Ishikawa (cell line): ENCODE results near the gene DOK1.

ENCODE experiments used
- CEBPB ChIP-seq: IDR thresholded peaks from 2 replicates; pipeline ENCODE4 v1.6.1; 2012
- CREB1 ChIP-seq: IDR thresholded peaks from 2 replicates; pipeline ENCODE4 v1.6.1; 2012; ENCODE audit warnings: low read depth
- EGR1 ChIP-seq: IDR thresholded peaks from 2 replicates; pipeline ENCODE4 v1.6.1; 2012
- EP300 ChIP-seq: IDR thresholded peaks from 2 replicates; pipeline ENCODE4 v1.6.1; 2012; ENCODE audit warnings: borderline replicate concordance
- FOXM1 ChIP-seq: IDR thresholded peaks from 2 replicates; pipeline ENCODE4 v1.6.1; 2012; ENCODE audit warnings: low read depth, borderline replicate concordance
- MAX ChIP-seq: IDR thresholded peaks from 2 replicates; pipeline ENCODE4 v1.6.1; 2012
- NFIC ChIP-seq: IDR thresholded peaks from 2 replicates; pipeline ENCODE4 v1.6.1; 2012
- RAD21 ChIP-seq: IDR thresholded peaks from 2 replicates; pipeline ENCODE4 v1.6.1; 2012; ENCODE audit warnings: low read depth
- REST ChIP-seq: IDR thresholded peaks from 2 replicates; pipeline ENCODE4 v1.6.1; 2012; ENCODE audit warnings: low read depth, mild to moderate bottlenecking
- TAF1 ChIP-seq: IDR thresholded peaks from 2 replicates; pipeline ENCODE4 v1.6.1; 2012; ENCODE audit warnings: low read depth, mild to moderate bottlenecking
- TCF12 ChIP-seq: IDR thresholded peaks from 2 replicates; pipeline ENCODE4 v1.6.1; 2012; ENCODE audit warnings: low read depth
- TEAD4 ChIP-seq: IDR thresholded peaks from 2 replicates; pipeline ENCODE4 v1.6.1; 2012
- USF1 ChIP-seq: IDR thresholded peaks from 2 replicates; pipeline ENCODE4 v1.6.1; 2012
- YY1 ChIP-seq: IDR thresholded peaks from 2 replicates; pipeline ENCODE4 v1.6.1; 2012; ENCODE audit warnings: low read depth
- ZBTB7A ChIP-seq: IDR thresholded peaks from 2 replicates; pipeline ENCODE4 v1.6.1; 2012; ENCODE audit warnings: low read depth

DOK1 gene

GRCh38 chr2:74553892-74554819 lies at the start of gene DOK1, which contains the start of gene LOXL3:
TSS of gene DOK1 (plus strand) at chr2:74554720. CDS start at chr2:74554755, 35 bp downstream.
TSS of gene LOXL3 (minus strand) at chr2:74553942. CDS start at chr2:74552634, 1,308 bp downstream.
- TF ChIP-seq CEBPB, result no peak
- no peak for TF ChIP-seq FOXM1
- TF ChIP-seq EP300, result 0 out of 2 replicates have a peak, but pooled peaks have one; percentile 10
- peak; percentile 46; the same call in 1 of the 2 replicates for TF ChIP-seq MAX
- no peak; the same call in 1 of the 2 replicates for TF ChIP-seq RAD21
- peak; percentile 21; the same call in 1 of the 2 replicates for TF ChIP-seq TEAD4
- TF ChIP-seq USF1, result peak; percentile 61
- peak; percentile 99 for TF ChIP-seq CREB1
- TF ChIP-seq REST, result no peak
- TF ChIP-seq ZBTB7A, result peak; percentile 21; the same call in 1 of the 2 replicates
- TF ChIP-seq TAF1, result peak; percentile 34; the same call in 1 of the 2 replicates
- TF ChIP-seq EGR1, result no peak
- no peak for TF ChIP-seq NFIC
- peak; percentile 34; the same call in 1 of the 2 replicates for TF ChIP-seq TCF12
- peak; percentile 36; the same call in 1 of the 2 replicates for TF ChIP-seq YY1

GRCh38 chr2:74505448-74506246 lies 48.9 kb upstream of the DOK1 start:
- no peak for TF ChIP-seq TCF12
- no peak for TF ChIP-seq USF1
- no peak for TF ChIP-seq CREB1
- no peak for TF ChIP-seq TAF1
- TF ChIP-seq RAD21, result no peak
- TF ChIP-seq TEAD4, result no peak
- TF ChIP-seq ZBTB7A, result no peak
- no peak for TF ChIP-seq FOXM1
- no peak for TF ChIP-seq NFIC
- TF ChIP-seq YY1, result no peak
- no peak for TF ChIP-seq MAX
- TF ChIP-seq EP300, result no peak

- TF ChIP-seq RAD21, result no peak
- peak; percentile 95 for TF ChIP-seq YY1
- TF ChIP-seq MAX, result peak; percentile 80
- TF ChIP-seq TAF1, result peak; percentile 86
- 0 out of 2 replicates have a peak, but pooled peaks have one; percentile 56 for TF ChIP-seq EGR1
- peak; percentile 86 for TF ChIP-seq USF1
- peak; percentile 51; the same call in 1 of the 2 replicates for TF ChIP-seq CEBPB
- TF ChIP-seq TCF12, result peak; percentile 71; the same call in 1 of the 2 replicates
- TF ChIP-seq NFIC, result peak; percentile 33; the same call in 1 of the 2 replicates
- TF ChIP-seq REST, result no peak
These were observed 47.2 kb upstream of the DOK1 start, which contains the start of gene PCGF1 for GRCh38 chr2:74507145-74507925. TSS of gene PCGF1 (minus strand) at chr2:74507695. CDS start at chr2:74507668, 27 bp downstream.
